Stimulated activated CD8-positive, alpha-beta memory T cell treated with anti-CD3 and anti-CD28 coated beads, Interleukin-15, amount 100 ng/mL, for 24 hours (primary cell): ENCODE data around the gene ROGDI.

Source experiments
- DNase-seq: peaks from one replicate; pipeline ENCODE4 v3.0.0-alpha.2; 2020; ENCODE audit warnings: low read depth

ROGDI gene

DNA sequence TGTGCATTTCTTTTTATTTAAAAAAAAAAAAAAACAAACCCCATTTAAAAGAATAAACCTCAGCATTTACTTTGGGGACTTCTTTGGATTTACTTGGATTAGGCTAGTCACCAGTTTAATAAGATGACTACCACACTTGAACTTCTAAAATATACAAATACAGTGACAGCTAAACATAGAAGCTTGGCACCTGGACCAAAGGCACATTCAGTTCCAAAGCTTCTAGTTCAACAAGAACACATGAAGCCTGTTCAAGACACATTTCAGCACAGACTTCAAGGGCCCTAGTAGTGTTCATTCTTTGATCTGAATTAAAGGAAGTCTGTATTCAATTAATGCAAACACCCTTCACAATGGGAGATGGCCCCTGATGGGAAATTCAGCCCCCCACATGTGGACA is 11.6 kb upstream of the ROGDI start:
- no peak for DNase-seq

DNA sequence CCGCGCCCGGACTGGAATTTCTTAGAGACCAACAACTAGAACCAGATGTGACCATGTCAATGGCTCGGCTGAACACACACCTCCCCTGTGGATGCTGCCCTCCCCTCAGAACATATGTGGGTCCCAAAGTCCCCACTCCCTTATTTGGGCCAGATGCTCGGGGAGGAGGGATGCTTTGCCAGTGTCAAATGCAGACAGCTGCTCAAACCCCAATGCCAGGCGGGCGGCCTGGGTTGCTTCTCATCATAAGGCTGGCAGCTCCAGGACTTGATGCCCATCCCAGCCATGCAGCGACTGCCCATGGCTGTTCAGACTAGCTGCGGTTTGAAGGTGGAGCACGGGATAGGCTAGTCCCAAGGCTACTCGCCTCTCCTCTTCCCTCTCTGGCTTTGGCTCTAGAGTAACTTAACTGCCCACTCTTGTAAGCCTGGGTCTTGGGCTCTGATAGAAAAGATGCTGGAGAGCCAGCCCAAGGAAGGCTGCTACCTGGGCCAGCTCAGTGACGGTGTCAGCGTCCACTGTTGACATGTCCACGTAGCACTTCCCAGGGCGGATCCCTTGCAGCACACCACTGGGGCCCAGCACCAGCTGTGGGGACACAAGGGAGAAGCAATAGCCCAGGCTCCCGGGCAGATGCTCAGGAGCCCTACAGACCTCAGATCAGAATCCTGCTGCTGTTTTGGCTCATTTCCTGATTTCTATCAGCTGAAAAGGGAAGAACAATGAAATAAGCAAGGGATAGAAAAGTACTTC is 11.0 kb upstream of the ROGDI start:
- no peak for DNase-seq

DNA sequence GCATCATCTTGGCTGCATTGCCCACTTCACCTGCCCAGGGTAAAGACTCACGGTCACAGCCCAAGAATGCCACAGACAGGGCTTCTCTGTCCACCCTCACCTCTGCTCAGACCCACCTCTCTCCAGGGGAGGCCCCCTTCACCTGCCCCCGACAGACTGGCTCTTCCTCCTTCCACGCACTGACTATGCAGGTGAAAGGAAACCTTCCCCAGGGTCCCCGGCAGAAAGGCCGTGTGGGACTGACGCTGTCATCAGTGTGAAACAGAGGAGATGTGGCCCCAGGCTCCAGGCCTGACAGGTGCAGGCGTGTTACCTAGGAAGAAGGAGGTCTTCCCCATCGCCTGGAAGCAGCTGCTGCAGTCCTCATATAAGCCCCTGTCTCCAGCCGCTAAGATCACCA is 9.3 kb upstream of the ROGDI start:
- DNase-seq: no peak

DNA sequence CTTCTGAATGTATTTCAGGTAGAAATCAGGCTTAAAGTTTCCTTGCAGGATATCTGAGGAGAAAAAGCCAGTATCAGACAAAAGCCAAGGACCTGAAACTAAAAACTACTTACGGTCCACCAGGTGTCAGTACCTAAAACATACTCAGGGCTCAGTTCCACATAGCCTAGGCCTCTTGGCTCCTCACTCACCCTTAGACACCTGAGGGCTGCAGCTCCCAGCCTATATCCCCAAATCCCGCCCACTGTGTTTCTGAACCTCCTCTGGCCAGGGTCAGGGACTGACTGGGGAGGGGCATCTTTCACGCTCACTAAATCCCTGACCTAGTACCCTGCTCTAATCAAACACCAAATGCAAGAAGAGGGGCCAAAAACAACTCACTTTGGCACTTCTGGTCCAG is 8.8 kb upstream of the ROGDI start:
- DNase-seq: no peak

DNA sequence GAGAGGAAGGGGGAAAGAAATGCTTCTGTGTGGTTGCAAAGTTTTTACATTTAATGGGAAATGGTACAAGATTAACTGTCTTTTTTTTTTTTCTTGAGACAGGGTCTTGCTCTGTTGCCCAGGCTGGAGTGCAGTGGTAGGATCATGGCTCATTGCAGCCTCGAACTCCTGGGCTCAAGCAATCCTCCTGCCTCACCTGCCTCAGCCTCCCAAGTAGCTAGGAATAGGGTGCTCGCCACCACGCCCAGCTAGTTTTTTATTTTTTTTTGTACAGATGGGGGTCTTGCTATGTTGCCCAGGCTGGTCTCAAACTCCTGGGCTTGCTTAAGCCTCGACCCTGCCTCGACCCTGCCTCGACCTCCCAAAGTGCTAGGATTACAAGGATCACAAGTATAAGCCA is 3.8 kb upstream of the ROGDI start:
- DNase-seq: no peak

DNA sequence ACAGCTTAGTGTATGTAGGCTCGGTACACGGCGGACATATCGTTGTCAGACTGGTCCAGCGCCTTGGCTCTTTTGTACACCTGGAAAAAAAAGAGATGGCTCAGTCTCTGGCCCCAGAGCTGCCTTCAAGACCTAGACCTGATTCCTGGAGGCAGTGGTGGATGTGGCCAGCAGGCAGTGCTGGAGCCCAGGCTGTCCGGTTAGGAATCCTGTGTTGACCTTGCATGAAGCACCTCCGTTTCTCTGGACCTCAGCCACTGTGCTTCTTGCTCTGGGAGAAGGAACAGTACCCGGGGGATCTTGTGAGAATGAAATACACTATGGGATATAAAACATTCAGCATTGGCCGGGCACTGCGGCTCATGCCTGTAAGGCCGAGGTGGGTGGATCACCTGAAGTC is 2.8 kb upstream of the ROGDI start:
- DNase-seq: no peak

DNA sequence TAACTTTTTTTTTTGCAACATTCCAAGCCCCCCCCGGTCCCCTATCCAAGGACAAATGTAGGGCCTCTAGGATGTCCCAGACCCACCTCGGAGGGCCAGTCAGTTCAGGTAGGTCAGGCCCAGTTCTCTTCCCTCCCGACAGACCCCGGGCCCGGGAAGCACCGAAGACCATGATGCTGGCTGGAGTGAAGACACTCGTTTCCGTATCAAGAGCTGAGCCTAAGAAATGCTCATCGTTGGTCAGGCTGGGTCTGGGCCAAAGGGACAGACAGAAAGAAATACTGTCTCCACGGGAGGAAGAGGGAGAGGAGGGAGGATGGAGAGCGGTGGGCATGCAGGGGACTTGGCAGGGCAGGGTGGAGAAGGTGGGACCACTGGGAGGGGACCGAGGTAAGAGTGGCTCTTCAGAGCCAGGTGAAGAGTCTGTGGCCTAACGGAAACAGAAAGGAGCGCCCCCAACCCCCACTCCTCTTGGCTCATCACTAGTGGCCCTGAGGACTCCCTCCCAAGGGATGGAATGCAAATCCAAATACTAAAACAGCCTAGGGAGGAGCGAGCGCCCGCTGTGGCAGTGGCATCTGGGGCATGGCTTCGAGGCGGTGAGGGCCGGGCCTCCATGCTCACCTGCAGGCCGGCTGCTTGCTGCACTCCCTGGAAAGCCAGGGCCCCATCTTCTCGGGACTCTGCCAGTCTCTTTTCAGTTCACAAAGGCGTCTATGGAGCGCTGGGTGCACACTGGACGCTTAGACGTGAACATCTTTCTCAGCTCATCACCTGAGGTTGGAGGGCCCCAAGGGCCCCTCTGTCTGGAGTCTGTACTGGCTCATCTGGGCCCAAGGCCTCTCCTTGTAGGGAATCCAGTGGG is 1.7 kb upstream of the ROGDI start:
- no peak for DNase-seq

DNA sequence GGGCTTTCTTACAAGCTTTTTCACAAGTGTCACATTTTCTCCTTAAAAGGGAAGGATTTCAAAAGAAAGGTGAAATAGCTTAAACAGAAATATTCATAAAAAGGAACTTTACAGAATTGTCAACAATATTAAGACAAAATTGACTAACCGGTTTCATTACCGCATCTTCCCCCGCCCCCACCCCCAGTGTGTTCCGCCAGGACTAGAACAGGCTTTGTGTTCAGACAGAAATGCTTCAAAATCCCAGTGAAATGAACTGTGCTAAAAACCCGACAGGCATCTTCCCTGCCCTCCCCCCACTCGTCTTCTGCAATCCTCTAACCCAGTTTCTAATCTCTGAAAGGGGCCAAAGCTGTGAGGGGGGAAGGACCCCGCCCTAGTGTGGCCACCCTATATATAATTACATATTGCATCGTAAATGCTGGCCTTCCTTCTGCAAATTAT is 990 bp upstream of the ROGDI start:
- no peak for DNase-seq

DNA sequence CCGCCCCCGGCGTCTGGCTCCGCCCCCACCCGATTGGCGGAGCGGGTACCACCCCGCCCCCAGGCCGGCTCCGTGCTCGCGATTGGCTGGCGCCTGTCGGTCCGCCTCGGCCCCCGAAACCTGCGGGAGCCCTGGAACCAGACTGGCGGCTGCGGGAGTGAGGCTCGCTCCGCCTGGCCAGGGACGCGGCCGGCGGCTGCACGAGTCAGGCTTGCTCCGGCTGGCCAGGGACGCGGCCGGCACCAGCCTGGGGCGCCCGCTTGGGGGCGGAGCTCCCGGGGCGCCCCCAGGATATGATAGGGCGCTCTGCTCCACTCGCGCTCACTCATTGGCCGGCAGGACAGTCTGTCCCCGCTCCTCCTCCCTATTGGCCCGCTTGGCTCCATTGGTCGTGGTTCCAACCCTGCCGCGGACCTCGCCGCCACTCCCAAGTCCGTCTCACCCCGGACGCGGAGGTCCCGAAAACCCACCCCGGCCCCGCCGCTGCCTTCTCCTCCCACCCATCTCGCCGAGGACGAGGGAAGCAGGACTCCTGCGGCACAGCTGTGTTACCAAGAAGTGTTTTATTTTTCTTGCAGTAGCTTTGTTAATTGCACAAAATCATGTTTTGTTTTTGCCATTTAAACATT is 340 bp upstream of the ROGDI start:
- DNase-seq: peak; percentile 72

DNA sequence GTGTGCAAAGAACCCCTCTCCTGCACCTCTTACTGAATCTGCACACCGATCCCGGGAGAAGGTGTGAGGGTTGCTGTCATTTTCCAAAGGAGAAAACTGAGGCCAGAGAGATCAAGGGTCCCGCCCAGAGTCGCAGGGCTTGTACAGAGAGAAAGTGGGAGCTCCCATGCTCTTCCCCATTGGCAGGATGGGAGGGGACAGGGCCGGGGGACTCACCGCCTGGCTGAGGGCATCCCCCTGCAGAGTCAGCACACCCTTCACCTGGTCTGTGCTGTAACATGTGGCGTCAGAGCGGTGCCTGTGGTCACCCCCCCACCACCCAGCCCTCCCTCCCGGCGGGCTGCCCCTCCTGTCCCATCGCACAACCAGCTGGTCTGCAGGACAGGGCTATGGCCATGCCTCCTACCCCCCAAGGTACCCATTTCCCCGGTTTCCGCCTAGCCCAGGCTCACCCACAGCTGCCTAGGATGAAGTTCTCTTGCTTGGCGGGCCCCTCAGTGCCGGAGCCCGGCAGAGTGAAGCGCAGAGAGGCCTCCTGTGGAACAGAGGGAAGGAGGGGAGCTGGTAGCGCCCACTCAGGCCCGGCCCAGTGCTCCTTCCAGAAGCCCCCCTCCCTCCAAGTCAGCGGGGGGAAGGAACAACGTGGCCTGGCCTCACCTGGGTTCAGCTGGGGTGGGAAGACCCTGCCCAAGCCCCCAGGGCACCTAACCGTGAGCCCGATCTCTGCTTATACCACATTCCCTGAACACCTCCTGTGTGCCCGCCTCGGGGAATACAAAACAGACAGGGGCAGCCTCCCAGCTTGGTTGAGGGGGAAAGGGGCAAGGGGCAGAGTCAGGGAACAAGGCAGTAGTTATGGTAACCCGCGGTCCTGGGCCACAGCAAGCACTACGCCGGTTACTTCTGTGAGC is 1.1 kb downstream of the ROGDI start:
- DNase-seq: no peak

DNA sequence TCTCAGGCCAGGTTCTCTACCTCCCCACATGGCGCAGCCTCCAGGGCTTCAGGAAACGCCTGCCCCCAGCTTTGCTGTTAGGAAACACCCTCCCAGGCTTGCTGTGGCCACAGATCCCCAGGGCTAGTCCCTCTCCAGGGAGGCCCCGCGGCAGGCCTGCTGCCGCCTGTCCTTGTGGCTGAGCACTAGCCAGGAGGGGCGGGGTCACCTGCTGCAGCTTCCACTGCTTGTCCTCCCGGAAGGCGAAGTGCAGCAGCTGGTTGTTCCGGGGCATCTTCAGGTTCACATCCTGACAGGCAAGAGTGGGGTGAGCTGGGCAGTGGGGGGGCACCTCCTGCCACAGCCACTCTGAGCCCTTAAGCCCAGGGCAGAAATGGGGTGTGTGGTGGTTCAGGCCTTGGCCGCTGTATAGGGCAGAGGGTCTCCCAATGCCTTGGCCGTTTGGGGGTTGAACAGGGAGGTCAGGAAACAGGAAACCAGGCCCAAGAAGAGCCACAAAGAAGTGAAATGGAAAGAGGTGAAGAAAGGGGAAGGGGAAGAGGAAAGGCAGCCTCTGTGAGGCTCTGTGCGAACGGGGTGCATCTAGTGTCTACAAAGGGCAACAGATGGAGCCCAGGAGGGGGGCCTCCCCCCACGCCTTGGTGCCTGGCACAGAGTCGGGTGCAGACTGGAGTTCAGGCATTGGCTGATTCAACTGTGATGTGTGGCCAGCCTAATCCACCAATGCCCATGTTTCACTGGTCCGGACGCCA is 2.0 kb downstream of the ROGDI start:
- no peak for DNase-seq

DNA sequence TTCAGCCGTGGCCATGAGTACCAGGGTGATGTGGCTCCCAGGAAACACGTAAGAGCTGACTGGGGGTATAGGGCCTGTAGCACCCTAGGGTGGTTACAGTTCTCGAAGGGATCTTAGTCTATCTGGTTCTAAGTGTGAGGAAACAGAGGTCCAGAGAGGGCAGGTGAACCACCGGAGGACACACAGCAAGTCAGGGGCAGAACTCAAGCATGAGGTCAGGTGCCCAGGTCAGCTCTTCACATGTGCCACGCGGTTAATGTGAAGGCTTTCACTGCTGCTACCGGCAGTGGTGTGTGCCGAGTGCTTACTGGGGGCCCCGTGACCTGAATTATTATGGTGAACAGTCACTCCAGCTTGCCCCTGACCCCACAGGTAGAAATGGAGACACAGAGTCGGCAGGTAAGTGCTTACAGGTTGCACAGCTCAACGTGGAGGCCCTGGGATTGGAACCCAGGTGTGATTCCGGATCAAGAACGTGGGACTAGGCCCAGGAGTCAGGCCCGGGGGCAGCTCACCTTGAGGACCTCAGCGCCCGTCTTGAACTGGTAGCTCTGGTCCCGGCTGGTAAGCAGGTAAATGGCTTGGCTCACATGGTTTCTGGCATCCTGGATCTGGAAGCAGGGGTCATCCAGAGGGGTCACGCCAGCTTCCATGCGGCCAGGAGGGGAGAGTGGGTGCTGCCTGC is 3.1 kb downstream of the ROGDI start:
- DNase-seq: no peak

DNA sequence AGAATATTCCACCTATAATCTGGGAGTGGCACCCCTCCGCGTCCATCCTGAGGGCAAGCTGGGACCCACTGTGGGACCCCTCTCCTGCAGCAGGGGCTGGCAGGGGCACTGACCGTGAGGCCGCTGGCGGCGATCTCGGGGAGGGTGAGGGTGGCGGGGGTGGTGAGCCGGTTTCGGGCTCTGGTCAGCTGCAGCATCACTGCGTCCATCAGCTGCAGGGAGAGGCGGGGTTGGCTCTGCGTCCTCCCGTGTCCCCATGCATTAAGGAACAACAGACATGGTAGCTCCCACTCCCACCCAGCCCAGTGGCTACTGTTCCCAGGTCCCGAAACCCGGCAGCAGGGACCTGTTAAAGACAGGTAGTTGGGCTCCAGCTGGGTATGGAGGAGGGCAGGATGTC is 4.0 kb downstream of the ROGDI start:
- DNase-seq: no peak

DNA sequence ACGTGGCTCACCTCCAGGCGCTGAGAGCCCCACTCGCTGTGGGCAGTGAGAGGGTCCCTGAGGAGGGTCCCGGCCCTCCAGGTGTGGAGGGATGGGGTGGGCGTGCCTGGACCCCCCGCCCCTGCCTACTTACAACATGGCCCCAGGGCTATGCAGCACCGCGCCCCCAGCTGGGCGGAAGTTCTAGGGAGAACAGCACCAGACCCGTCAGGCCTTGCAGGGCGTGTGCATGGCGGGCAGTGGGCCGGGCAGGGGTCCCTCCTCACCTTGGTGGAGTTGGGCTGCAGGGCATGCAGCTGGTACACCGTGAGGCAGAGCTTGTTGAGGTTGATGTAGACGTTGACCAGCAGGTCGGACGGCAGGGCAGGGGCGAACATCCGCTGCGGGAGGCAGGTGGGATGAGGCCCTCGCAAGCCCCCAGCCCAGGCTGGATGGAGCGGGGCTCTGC is 4.6 kb downstream of the ROGDI start:
- no peak for DNase-seq

DNA sequence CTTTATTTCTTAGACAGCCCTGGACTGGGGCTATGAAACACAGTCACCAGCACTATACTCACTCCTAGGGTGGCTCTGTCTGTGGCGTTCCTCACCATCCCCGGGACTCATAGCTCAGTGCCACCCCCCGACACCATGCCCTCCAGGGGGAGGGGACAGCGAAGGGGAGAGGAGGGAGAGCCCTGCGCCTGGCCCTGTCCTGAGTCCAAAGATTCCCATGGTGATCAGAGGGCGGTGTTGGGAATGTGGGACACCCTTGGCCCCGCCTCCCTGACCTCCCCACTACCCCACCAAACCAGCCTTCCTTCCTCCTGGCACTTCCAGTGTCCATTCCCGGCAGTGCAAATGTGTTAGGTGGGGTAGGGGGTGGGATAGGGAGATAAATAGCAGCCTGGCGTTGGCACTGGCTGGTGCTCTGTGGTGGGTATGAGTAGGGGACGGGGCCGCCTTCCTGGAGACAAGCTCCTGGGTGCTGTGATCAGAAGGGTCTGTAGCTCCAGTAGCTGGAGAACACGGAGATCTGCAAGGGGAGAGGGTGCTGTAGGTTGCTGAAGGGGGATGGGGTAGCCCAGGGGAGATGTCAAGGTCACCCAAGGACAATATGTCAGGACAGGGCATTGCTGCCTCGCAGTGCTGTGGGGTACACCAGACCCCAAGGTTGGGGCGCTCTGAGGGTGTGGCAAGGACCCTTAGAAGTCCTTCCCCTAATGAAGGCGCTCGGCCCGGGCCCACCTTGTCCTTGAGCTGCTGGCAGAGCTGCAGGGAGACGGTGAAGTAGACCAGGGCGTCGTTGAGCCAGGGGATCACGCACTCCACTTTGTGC is 5.2 kb downstream of the ROGDI start:
- no peak for DNase-seq

DNA sequence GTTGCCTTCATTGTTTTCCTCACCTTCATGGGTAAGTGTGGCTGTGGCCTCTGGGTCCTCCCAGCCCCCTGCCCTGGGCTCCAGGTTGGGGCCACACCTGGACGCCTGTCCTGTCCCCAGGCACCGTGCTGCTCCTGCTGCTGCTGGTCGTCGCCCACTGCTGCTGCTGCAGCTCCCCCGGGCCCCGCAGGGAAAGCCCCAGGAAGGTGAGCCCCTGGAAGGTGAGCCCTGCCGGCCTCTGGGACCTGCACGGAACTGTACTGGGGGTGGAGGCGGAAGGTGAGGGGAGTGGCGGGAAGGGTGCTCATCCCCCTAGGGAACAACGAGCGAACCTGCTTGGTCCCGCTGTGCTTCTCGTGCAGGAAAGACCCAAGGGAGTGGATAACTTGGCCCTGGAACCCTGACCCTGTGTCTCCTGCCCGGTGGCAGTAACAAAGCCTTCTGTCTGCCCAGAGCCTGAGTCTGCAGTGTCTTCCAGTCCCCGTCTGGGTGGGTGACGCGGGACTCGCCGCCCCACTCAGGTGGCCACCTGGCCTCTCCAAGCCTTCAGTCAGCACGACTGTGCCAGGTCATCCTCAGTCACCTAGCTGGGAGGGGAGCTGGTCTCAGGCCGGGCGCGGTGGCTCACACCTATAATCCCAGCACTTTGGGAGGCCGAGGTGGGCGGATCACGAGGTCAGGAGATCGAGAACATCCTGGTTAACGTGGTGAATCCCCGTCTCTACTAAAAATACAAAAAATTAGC is 6.4 kb downstream of the ROGDI start:
- no peak for DNase-seq

DNA sequence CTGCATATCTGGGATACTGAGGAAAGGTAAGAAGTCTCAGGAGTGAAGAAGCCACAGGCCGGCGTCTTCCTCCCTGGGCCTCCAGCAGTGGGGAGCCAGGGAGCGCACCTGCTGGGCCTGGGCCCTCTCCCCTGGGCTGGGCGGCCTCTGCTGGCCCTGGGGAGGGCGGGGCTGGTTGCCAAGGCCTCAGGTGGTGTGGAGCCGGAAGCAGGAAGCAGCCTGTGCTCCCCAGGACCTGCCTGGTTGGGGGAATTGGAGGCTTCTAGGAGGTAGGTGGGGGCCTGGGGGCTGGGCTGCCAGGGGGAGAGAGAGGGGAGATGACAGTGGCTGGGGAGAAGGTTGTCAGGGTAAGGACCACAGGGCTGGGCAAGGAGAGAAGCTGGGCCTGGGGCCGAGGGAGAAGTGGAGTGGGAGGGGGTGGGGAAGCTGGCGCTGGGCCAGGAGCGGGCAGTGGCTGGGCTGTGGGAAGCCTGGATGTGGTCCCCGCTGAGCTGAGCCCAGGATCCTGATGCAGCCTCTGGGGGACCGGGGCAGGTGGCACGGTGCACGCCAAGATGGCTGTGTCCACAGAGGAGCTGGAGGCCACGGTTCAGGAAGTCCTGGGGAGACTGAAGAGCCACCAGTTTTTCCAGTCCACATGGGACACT is 7.1 kb downstream of the ROGDI start, which contains the start of gene SMIM22:
TSS of gene SMIM22 (plus strand) at position 189 of the 647 bp plus-strand sequence. CDS start at position 555, 366 bp downstream.
- no peak for DNase-seq

DNA sequence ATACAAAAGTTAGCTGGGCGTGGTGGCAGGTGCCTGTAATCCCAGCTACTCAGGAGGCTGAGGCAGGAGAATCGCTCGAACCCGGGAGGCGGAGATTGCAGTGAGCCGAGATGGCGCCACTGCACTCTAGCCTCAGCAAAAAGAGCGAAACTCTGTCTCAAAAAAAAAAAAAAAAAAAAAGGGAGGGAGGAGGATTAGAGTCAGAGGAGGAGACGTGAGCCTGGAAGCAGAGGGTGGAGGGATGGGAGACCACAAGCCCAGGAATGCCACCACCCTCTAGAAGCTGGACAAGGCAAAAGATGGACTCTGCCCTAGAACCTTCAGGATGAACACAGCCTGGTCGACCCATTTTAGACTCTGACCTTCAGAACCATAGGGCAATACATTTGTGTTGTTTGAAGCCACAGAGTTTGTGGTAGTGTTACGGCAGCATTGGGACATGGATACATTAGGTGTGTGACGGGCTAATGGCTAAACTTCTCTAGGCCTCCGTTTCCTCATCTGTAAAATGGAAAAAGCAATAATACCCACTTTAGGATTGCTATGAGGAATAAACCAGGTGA is 9.4 kb downstream of the ROGDI start:
- no peak for DNase-seq
